Pancreas (tissue), 10 donors: Measurements from ENCODE around the gene OR8A1. TPM values are rescaled to one million over a fixed set of nuclear protein-coding genes. Genes with fewer than 3 reads are reported as not detected.
A peak's percentile ranks its signal among the peaks of the same experiment; 100 is the strongest.

Experiments
- ATAC-seq, 4 donors: fragments of 200-7000 bp; cut with Tn5 transposase; one replicate each; pipeline versions ENCODE4 v1.8.0 to v1.9.1; 2020; ENCODE audit warnings: mild to moderate bottlenecking in 4 of 4, moderate library complexity in 4 of 4
- DNase-seq, 6 donors: peaks; one replicate each; pipeline ENCODE4 v3.0.0-alpha.2; 2020
- FAIRE-seq: peaks from 2 replicates; lab custom pipeline; 2012; peaks lifted over from hg19 to GRCh38; lab: Jason Lieb, UNC
- H3K27ac ChIP-seq, 4 donors: fragments of 200-600 bp; sonication (generic); 1 replicate in 3 of 4; 2 replicates in 1 of 4; pipeline versions ENCODE4 v1.5.0 to v1.8.0; 2020
- H3K27me3 ChIP-seq, 4 donors: fragments of 200-600 bp; one replicate each; pipeline ENCODE4 v1.8.0; 2021
- H3K36me3 ChIP-seq, 3 donors: fragments of 200-600 bp; sonication (generic) in 1 of 3; one replicate each; pipeline versions ENCODE4 v1.5.0 to v1.8.0; 2020 to 2021
- H3K4me1 ChIP-seq, 3 donors: fragments of 200-600 bp; one replicate each; pipeline ENCODE4 v1.8.0; 2021
- H3K4me3 ChIP-seq, 4 donors: fragments of 200-600 bp; sonication (generic) in 2 of 4; one replicate each; pipeline versions ENCODE4 v1.5.0 to v1.8.0; 2020 to 2021
- H3K9me3 ChIP-seq, 4 donors: fragments of 200-600 bp; one replicate each; pipeline ENCODE4 v1.8.0; 2021
- CTCF ChIP-seq, 4 donors: fragments of 200-600 bp; sonication (generic) in 3 of 4; IDR thresholded peaks; one replicate each; pipeline versions ENCODE4 v1.5.0 to v1.8.0; 2021; ENCODE audit warnings: antibody characterized with exemption in 4 of 4
- WGBS, 2 donors: extraction: QIAGEN DNeasy Blood & Tissue Kit; methylation state at CpG; one replicate each; pipeline ENCODE4 v1.1.7; 2013; 5-methylcytosine and 5-hydroxymethylcytosine counted together
- intact Hi-C, 3 donors: fragments of 100-400 bp; cut with DNase I; formaldehyde crosslinking; loops; one replicate each; pipeline versions ENCODE4 v1.11.1 to v1.14.2; 2022
- polyA plus RNA-seq, 2 donors: library from polyadenylated mRNA; stranded (reverse); fragments of 200-250 nt; gene quantifications; one replicate each; pipeline ENCODE4 v1.2.3, GENCODE V29; 2013
- total RNA-seq, 6 donors: library from RNA; stranded (reverse); fragmentation: NEBNext Ultra II Directional in 4 of 6; extraction: Animal tissue kit (Norgen Biotek cat#: 25700) in 4 of 6; gene quantifications; one replicate each; pipeline versions ENCODE4 v1.2.1 to v1.2.4, GENCODE V29; 2021 to 2023
- donor health status: healthy with polysubstance abuse.
- donor health status: DM: no; HTN: no; CAD: no; lungs with moderate emphysema.
- donor health status: DM: no; HTN: no; CAD: no.
- donor health status: control.
- donor health status: control.
- donor health status: Bipolar disorder and iron deficiency.
- donor health status: DM: yes; HTN: yes; CAD: no.
- donor health status: DM: no; HTN: no; CAD: no.
- donor health status: DM: no; HTN: no; CAD: no.
- donor health status: DM: yes; HTN: yes; CAD: no.

OR8A1 gene
- total and polyA plus RNA-seq, 8 donors: 0.02 TPM; not detected in 7

GRCh38 chr11:124586238-124586860 lies 16.6 kb downstream of the OR8A1 start:
- intact Hi-C loops: no loop called here
- ATAC-seq: peak in 2 of 4 donors; percentile 57 to 66
- peak in 3 of 4 donors; percentile 16 to 44 (median 35) for TF ChIP-seq CTCF (IDR thresholded peaks at IDR 0.05)

GRCh38 chr11:124591430-124591829 lies 21.6 kb downstream of the OR8A1 start:
- H3K4me1 ChIP-seq: no peaks in the 10 kb centered on the region
- WGBS, 2 donors: 57 to 67% methylated on average over 2 of the region's 2 CpGs
- no peak for FAIRE-seq
- peaks cover 0 to 6% (median 1%) of the 10 kb centered on the region in 4 donors for H3K27me3 ChIP-seq
- DNase-seq: no peak
- H3K4me3 ChIP-seq: no peak overlapping the region
- intact Hi-C loops: loop anchor here in 1 of 3 donors (10.0 kb wide), 1 partner anchor 517 kb away; no protein-coding TSS in a partner anchor
- no peak overlapping the region for H3K27ac ChIP-seq
- no peaks in the 10 kb centered on the region for H3K9me3 ChIP-seq
- TF ChIP-seq CTCF (IDR thresholded peaks at IDR 0.05): no peak
- no peaks in the 10 kb centered on the region for H3K36me3 ChIP-seq
- ATAC-seq: no peak

More at GRCh38 chr11:124586238-124586860, 16.6 kb downstream of the OR8A1 start:
- Histone ChIP-seq H3K27ac (no peak overlapping the region), H3K4me3 (no peak overlapping the region), H3K27me3 (peaks cover 0 to 6% (median 0%) of the 10 kb centered on the region in 4 donors), H3K36me3 (no peaks in the 10 kb centered on the region), H3K4me1 (no peaks in the 10 kb centered on the region), H3K9me3 (no peaks in the 10 kb centered on the region)
- 24% methylated on average over 3 of the region's 3 CpGs for WGBS, 2 donors
- FAIRE-seq (peak; percentile 91), DNase-seq (peak in 4 of 6 donors; percentile 20 to 67 (median 45))

- no peak for FAIRE-seq
- DNase-seq: no peak
- TF ChIP-seq CTCF (IDR thresholded peaks at IDR 0.05): no peak
- H3K4me3 ChIP-seq: no peak overlapping the region
- H3K36me3 ChIP-seq: no peaks in the 10 kb centered on the region
- no peaks in the 10 kb centered on the region for H3K4me1 ChIP-seq
- H3K27ac ChIP-seq: no peak overlapping the region
- H3K27me3 ChIP-seq: peaks cover 0 to 4% (median 1%) of the 10 kb centered on the region in 4 donors
- H3K9me3 ChIP-seq: no peaks in the 10 kb centered on the region
- intact Hi-C loops: loop anchor here in 1 of 3 donors (10.0 kb wide), 1 partner anchor 518 kb away; no protein-coding TSS in a partner anchor
- 56 to 63% methylated on average over 6 of the region's 6 CpGs for WGBS, 2 donors
- ATAC-seq: no peak
These were observed 22.8 kb downstream of the OR8A1 start for GRCh38 chr11:124592627-124593026.

GRCh38 chr11:124595302-124595701 lies 25.5 kb downstream of the OR8A1 start:
- WGBS, 2 donors: 90 to 92% methylated on average over 3 of the region's 3 CpGs
- no peak for ATAC-seq
- Histone ChIP-seq H3K4me3 (no peak overlapping the region), H3K9me3 (no peaks in the 10 kb centered on the region), H3K27me3 (peaks cover 0 to 2% (median 0%) of the 10 kb centered on the region in 4 donors), H3K4me1 (no peaks in the 10 kb centered on the region), H3K27ac (no peak overlapping the region), H3K36me3 (no peaks in the 10 kb centered on the region)
- no peak for TF ChIP-seq CTCF (IDR thresholded peaks at IDR 0.05)
- DNase-seq: no peak
- intact Hi-C loops: loop anchor here in 1 of 3 donors (10.0 kb wide), 1 partner anchor 521 kb away; no protein-coding TSS in a partner anchor
- FAIRE-seq: no peak

GRCh38 chr11:124597626-124598025 lies 27.8 kb downstream of the OR8A1 start:
- H3K4me1 ChIP-seq: no peaks in the 10 kb centered on the region
- no peaks in the 10 kb centered on the region for H3K36me3 ChIP-seq
- peak overlapping the region in 1 of 4 donors; percentile 1 for H3K4me3 ChIP-seq
- intact Hi-C loops: loop anchor here in 1 of 3 donors (10.0 kb wide), 1 partner anchor 523 kb away; no protein-coding TSS in a partner anchor
- FAIRE-seq: no peak
- no peak for TF ChIP-seq CTCF (IDR thresholded peaks at IDR 0.05)
- no peaks in the 10 kb centered on the region for H3K9me3 ChIP-seq
- ATAC-seq: no peak
- no peak overlapping the region for H3K27ac ChIP-seq
- H3K27me3 ChIP-seq: peaks cover 0 to 2% (median 0%) of the 10 kb centered on the region in 4 donors
- no peak for DNase-seq
